ENCODE measurements around the gene CFAP298. TPM values are rescaled to one million over a fixed set of nuclear protein-coding genes. Genes with fewer than 3 reads are reported as not detected.

The CFAP298 gene
- total and polyA plus RNA-seq, 10 of the 15 experiments (the other 5 are each of a cell fraction or from before 2014, with no cell fraction given), result 9.5 to 79.1 (median 30.2) TPM

DNA sequence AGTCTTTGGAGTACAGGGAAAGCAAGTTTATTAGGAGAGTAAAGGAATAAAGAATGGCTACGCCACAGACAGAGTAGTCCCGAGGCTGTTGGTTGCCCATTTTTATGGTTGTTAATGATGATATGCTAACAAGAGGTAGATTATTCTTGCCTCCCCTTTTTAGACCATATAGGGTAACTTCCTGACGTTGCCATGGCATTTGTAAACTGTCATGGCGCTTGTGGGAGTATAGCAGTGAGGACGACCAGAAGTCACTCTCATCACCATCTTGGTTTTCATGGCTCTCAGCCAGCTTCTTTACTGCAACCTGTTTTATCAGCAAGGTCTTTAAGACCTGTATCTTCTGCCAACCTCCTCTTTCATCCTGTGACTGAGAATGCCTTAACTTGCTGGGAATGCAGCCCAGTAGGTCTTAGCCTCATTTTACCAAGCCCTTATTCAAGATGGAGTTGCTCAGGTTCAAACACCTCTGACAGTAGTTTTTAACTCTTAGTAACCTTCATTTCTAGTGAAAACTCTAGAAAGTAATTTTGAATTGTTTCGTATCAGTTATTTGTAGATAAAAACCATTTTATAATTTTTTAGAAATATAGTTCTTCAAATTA lies 53.1 kb downstream of the CFAP298 start (continued):
- TF ChIP-seq, protein P1, sequence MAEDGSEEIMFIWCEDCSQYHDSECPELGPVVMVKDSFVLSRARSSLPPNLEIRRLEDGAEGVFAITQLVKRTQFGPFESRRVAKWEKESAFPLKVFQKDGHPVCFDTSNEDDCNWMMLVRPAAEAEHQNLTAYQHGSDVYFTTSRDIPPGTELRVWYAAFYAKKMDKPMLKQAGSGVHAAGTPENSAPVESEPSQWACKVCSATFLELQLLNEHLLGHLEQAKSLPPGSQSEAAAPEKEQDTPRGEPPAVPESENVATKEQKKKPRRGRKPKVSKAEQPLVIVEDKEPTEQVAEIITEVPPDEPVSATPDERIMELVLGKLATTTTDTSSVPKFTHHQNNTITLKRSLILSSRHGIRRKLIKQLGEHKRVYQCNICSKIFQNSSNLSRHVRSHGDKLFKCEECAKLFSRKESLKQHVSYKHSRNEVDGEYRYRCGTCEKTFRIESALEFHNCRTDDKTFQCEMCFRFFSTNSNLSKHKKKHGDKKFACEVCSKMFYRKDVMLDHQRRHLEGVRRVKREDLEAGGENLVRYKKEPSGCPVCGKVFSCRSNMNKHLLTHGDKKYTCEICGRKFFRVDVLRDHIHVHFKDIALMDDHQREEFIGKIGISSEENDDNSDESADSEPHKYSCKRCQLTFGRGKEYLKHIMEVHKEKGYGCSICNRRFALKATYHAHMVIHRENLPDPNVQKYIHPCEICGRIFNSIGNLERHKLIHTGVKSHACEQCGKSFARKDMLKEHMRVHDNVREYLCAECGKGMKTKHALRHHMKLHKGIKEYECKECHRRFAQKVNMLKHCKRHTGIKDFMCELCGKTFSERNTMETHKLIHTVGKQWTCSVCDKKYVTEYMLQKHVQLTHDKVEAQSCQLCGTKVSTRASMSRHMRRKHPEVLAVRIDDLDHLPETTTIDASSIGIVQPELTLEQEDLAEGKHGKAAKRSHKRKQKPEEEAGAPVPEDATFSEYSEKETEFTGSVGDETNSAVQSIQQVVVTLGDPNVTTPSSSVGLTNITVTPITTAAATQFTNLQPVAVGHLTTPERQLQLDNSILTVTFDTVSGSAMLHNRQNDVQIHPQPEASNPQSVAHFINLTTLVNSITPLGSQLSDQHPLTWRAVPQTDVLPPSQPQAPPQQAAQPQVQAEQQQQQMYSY (CRISPR knock-in tag; IDR thresholded peaks at IDR 0.05), result no peak
- TF ChIP-seq, protein P2, sequence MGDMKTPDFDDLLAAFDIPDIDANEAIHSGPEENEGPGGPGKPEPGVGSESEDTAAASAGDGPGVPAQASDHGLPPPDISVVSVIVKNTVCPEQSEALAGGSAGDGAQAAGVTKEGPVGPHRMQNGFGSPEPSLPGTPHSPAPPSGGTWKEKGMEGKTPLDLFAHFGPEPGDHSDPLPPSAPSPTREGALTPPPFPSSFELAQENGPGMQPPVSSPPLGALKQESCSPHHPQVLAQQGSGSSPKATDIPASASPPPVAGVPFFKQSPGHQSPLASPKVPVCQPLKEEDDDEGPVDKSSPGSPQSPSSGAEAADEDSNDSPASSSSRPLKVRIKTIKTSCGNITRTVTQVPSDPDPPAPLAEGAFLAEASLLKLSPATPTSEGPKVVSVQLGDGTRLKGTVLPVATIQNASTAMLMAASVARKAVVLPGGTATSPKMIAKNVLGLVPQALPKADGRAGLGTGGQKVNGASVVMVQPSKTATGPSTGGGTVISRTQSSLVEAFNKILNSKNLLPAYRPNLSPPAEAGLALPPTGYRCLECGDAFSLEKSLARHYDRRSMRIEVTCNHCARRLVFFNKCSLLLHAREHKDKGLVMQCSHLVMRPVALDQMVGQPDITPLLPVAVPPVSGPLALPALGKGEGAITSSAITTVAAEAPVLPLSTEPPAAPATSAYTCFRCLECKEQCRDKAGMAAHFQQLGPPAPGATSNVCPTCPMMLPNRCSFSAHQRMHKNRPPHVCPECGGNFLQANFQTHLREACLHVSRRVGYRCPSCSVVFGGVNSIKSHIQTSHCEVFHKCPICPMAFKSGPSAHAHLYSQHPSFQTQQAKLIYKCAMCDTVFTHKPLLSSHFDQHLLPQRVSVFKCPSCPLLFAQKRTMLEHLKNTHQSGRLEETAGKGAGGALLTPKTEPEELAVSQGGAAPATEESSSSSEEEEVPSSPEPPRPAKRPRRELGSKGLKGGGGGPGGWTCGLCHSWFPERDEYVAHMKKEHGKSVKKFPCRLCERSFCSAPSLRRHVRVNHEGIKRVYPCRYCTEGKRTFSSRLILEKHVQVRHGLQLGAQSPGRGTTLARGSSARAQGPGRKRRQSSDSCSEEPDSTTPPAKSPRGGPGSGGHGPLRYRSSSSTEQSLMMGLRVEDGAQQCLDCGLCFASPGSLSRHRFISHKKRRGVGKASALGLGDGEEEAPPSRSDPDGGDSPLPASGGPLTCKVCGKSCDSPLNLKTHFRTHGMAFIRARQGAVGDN (IDR thresholded peaks at IDR 0.05), result no peak
- no peak for TF ChIP-seq NBN (IDR thresholded peaks at IDR 0.05)
- TF ChIP-seq, protein P3, sequence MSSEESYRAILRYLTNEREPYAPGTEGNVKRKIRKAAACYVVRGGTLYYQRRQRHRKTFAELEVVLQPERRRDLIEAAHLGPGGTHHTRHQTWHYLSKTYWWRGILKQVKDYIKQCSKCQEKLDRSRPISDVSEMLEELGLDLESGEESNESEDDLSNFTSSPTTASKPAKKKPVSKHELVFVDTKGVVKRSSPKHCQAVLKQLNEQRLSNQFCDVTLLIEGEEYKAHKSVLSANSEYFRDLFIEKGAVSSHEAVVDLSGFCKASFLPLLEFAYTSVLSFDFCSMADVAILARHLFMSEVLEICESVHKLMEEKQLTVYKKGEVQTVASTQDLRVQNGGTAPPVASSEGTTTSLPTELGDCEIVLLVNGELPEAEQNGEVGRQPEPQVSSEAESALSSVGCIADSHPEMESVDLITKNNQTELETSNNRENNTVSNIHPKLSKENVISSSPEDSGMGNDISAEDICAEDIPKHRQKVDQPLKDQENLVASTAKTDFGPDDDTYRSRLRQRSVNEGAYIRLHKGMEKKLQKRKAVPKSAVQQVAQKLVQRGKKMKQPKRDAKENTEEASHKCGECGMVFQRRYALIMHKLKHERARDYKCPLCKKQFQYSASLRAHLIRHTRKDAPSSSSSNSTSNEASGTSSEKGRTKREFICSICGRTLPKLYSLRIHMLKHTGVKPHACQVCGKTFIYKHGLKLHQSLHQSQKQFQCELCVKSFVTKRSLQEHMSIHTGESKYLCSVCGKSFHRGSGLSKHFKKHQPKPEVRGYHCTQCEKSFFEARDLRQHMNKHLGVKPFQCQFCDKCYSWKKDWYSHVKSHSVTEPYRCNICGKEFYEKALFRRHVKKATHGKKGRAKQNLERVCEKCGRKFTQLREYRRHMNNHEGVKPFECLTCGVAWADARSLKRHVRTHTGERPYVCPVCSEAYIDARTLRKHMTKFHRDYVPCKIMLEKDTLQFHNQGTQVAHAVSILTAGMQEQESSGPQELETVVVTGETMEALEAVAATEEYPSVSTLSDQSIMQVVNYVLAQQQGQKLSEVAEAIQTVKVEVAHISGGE (CRISPR knock-in tag; IDR thresholded peaks at IDR 0.05), result no peak
